PC-3 (cell line): ENCODE measurements around the gene TAPBPL.

Experiments
- CTCF ChIP-seq: fragments of 300-600 bp; sonication (generic); conservative IDR thresholded peaks from 2 replicates; pipeline ENCODE4 v1.5.1; 2017; ENCODE audit warnings: antibody characterized with exemption, low read depth, mild to moderate bottlenecking, low read length
- EZH2 ChIP-seq: fragments of 300-600 bp; sonication (generic); IDR thresholded peaks from one replicate; pipeline ENCODE4 v1.6.1; 2017; ENCODE audit warnings: antibody characterized with exemption, mild to moderate bottlenecking, low read length; ENCODE audit not compliant: unreplicated experiment
- EZH2phosphoT487 ChIP-seq: fragments of 300-600 bp; sonication (generic); IDR thresholded peaks from 2 replicates; pipeline ENCODE4 v1.6.1; 2018; ENCODE audit warnings: mild to moderate bottlenecking, antibody characterized with exemption, low read length, borderline replicate concordance

GRCh38 chr12:6442836-6443235 is 9.0 kb upstream of the TAPBPL start:
- TF ChIP-seq CTCF (no peak), EZH2phosphoT487 (no peak), EZH2 (no peak)
